H1 (cell line): ENCODE measurements around the gene L3MBTL4.

Experiments
- CEBPB ChIP-seq: IDR thresholded peaks from 2 replicates; pipeline ENCODE4 v1.6.1; 2012; ENCODE audit warnings: low read depth, low read length
- CTCF ChIP-seq, 3 experiments: IDR thresholded peaks; 1 replicate in 2 of 3; 2 replicates in 1 of 3; pipeline versions ENCODE4 v1.5.1 to v1.6.1; 2011; ENCODE audit warnings: low read length in 3 of 3, mild to moderate bottlenecking in 3 of 3, inconsistent platforms in 2 of 3, low read depth in 1 of 3, moderate library complexity in 1 of 3; ENCODE audit not compliant: insufficient read depth in 1 of 3; ENCODE audit errors: control extremely low read depth in 1 of 3
- TBP ChIP-seq: IDR thresholded peaks from 2 replicates; pipeline ENCODE4 v1.6.1; 2011; ENCODE audit warnings: low read depth, low read length, improper control_type of control experiment

- TF ChIP-seq CTCF (IDR thresholded peaks at IDR 0.05; ENCODE audit: control extremely low read depth in 1 of 3, insufficient read depth in 1 of 3, low read depth in 1 of 3, low read length in 3 of 3): no peak
- TF ChIP-seq CEBPB: no peak
- no peak for TF ChIP-seq TBP
These were observed 47.5 kb downstream of the L3MBTL4 start for GRCh38 chr18:6367208-6367607.
